Hematopoietic multipotent progenitor cell (in vitro differentiated cells): ENCODE measurements around the gene UCHL3. TPM values are rescaled to one million over a fixed set of nuclear protein-coding genes. Genes with fewer than 3 reads are reported as not detected.

Experiments
- total RNA-seq: library from RNA; depleted of rRNA; stranded (reverse); fragments of >200 nt; gene quantifications from one replicate; pipeline ENCODE4 v1.2.3, GENCODE V29; 2012

Gene UCHL3
- total RNA-seq, 1 donor: 7.3 TPM

Other genes with a start within 250 kb of the UCHL3 start
- gene TBC1D4, start 67.6 kb upstream of the UCHL3 start, total RNA-seq: 6.5 TPM
- 24.5 TPM for gene COMMD6, start 11.9 kb upstream of the UCHL3 start, total RNA-seq
- gene LMO7, start 86.5 kb downstream of the UCHL3 start, total RNA-seq: 6.7 TPM